Hematopoietic multipotent progenitor cell (in vitro differentiated cells): Measurements from ENCODE around the gene SLC1A2. TPM values are rescaled to one million over a fixed set of nuclear protein-coding genes. Genes with fewer than 3 reads are reported as not detected.

Experiments
- DNase-seq, 3 donors: peaks; one replicate each; pipeline ENCODE4 v3.0.0-alpha.2; 2011 to 2015; ENCODE audit warnings: low read depth in 2 of 3, low spot score in 2 of 3
- total RNA-seq: library from RNA; depleted of rRNA; stranded (reverse); fragments of >200 nt; gene quantifications from one replicate; pipeline ENCODE4 v1.2.3, GENCODE V29; 2012

Gene SLC1A2
- total RNA-seq, 1 donor, result under 0.01 TPM

DNA sequence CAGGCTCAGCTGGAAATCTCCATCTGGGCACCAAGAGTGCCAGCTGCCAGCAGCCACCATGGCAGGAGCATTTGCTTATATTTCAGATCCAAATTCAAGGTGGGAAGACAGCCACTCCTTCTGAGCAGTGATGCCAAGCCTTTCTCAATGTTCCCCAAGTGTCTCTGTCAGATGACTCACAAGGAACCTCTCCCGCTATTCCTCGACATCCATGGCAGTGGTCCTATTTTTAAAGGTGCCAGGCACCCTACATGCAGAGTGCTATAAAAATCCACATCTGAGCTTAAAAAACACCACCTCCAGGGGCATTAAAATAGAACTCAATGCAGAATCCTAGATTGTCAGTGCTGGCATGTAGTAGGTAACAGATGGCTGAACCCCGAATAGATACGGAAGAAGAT is 112.1 kb downstream of the SLC1A2 start:
- no peak for DNase-seq

DNA sequence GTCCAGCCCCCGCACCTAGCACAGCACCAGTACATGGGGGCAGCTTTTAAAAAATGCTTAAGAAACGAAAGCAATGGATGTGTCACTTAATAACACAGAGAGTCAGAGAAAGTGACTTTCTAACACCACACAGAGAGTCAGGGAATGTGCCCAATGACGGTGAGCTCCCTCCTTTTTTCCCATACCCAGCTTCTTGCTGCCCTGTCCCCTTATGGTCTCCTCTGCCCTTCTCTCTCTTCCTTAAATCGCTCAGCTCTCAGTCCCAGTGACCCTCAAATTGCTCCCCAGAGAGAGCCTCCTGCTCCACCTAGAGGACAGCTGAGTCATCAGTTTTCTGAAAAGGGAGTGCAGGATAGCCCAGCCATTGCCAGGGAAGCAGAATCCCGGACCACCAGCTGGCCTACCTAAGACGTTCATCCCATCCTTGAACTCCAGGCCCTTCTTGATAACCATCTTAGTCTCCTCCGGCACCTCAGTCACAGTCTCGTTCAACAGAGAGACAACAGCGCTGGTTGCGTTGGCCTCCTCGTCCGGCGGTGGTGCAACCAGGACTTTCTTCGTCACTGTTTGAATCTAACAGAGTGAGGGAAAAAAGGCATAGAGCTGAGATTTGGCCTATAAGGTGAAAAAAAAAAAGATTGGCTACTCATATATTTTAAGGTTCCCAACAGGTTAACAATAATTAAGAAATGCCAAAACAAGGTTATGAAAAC is 113.5 kb downstream of the SLC1A2 start:
- DNase-seq, result peak in 2 of 3 donors; percentile 61 to 73

DNA sequence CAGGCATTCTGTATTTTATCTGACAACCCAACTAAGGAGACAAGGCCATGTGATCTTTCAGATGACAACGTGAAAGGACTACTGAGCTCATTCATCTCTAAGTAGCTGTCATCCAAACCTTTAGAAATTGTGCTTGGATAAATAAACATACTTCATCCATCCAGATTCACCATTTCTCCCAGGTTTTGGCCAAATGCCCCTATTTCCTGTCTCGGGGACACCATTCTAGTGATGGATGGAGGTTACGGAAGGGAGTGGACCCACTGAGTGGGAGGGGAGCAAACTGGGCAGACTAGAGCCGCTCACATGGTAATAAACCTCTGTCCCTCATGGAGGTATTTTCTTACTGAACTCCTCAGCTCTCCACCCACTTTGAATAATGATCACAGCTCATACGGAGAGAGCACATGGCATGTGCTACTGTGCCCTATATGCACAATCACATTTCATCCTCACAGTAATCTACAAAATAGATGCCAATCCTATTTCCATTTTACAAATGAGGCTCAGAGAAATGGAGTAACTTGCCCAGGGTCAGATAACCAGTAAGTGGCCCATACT is 114.4 kb downstream of the SLC1A2 start:
- DNase-seq, result no peak

DNA sequence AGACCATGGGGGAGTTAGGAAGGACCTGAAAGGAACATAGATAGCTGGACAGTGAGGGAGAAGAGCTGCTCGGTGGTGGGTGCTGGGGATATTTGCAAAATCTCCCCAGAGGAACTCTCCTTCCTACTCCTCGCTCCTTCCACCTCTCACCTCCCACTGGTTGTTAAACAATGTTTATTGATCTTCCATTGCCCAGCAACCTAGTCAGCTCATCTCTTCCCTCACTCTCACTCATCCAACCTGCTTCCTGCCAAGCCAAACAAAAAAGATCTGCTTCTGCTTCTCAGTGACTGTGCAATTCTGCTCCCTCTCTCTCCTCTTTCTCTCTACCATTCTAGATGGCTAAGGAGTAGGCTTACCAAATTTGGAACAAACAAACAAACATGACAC is 115.0 kb downstream of the SLC1A2 start:
- DNase-seq, result peak in 2 of 3 donors; percentile 41 to 84

DNA sequence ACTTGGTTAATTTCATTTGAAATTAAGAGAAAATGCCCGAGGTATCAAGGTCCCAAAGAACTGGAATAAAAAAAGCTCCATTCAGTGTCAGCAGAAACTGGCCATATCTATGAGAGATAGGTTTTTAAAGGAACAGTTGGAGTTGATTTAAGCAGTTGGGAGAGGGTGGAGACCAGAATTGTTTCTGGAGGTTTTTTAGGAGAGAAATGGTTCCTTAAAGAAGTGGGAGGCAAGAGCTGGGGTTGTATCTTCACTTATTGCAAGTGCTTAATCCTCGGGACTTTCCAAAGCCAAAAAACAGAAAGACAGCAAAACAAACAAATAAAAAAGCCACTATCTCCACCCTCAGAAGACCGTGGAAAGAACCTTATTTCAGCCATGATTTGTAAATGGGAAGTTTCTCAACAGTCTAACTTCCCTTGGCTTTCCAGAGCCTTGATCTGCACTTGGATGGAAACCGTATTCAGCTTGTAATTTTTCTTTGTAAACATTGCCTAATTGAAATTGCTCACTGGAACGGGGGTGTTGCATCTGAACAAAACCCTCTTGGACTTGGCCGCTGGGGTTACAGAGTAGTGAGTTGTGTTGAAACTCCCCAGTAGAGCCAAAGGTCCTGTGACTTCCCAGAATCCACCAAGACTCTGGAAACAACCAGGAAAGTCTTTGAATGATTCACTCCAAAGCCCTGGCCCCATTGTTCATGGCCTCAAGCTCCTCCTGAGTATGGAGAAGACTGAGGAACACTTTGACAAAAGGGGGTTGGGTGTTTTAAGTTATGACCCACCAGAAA is 115.6 kb downstream of the SLC1A2 start:
- DNase-seq, result no peak

DNA sequence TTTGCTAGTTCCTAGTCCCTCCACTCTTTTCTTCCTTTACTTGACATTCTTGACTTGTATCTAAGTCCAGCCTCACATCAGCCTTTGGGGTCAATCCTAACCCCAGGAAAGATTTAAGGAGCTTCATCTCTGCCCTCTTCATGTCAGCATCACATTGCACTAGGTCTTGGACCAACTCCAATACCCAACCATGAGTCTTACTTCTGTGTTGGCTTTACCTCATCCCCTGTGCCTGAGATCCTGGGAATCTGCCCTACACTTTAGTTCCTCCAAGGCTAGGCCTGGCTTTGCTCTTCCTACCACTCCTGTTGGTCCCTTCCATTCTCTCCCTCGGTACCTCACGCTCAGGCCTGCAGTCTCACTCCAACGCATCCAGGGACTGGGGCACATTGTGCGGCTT is 117.0 kb downstream of the SLC1A2 start:
- no peak for DNase-seq

DNA sequence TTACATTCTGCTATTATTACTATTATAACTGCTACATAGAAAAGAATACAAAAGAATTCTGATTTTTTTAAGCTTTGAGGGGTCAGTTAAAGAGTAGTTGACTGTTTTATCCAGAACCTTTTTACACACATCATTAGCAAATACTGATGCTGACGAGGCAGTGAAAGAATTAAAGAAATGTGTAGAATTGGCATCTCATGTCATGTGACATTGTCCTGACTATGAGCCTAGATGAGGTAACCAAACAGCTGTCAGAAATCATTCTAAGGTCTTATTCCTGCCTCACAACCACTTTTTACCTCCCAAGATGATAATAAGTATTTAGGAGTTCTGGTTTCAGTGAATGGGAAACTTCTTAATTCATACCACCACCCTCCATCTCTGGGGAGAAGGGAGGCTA is 121.0 kb downstream of the SLC1A2 start:
- no peak for DNase-seq

DNA sequence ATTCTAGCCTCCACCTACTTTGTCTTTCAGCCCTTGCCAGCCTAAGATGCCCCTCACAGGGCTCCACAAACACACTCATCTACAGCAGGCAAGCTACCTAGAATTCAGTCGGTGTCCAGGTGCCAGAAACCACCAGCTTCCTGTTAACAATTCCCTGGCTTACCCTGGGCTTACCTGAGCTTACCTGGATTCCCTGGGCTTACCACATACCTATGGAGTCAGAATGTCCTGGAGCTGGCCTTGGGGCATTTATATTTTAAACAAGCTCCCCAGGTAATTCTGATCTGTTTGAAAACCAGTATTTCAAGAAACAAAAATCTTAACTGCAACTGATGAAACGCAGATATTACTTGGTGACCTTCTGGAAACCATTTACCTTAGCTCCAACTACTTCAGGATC is 123.6 kb downstream of the SLC1A2 start:
- DNase-seq, result no peak

DNA sequence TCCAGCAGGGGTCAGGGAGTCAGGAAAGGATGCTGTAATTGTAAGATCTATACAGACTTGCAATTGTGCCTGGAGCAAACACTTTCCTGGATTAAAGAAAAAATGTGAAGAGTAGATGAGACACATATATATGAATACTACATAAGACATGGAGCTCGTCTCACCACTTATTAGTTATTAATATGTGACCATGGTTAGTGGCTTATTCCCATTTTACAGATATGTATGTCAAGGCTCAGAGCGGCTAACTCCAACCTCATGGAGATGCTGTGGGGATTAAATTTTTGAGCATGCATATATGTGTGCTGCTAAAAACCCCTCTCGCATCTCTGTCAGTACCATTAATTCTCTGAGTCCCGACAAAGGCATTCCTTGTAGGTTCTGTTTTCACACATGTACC is 125.7 kb downstream of the SLC1A2 start:
- DNase-seq, result no peak

DNA sequence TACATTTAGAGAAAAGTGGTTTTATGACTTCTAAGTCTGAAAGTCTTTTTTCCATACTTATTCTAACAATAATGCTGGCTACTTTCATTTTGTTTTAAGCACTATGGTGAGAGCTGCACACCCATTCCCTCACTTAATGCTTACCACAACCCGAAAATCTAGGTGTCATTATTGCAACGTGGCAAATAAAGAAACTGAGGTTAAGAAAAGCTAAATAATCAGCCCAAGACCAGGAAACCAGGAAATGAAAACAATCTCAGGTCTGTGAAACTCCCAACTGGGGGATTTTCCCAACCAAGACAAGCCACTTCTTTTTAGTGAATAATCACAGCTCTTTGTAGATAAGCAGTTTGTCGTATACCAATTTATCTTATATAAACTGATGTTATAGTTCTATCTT is 126.3 kb downstream of the SLC1A2 start:
- no peak for DNase-seq

DNA sequence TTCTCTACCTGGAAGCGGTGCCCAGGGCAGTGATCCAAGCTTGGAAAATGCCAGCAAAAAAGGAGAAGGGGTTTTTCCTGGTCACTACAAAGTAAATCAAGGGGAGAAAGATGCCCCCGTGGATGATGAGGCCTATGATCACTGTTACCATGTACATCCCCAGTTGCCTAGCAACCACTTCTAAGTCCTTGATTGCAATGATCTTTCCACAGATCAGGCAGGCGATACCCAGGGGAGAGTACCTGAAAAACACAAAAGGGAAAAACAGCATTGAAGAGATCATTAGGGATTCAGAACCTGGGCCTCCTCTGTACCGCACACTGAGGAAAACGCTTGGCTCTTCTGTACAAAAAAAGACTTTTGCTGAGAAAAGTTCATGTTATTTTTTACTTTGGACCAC is 127.1 kb downstream of the SLC1A2 start:
- DNase-seq, result no peak

DNA sequence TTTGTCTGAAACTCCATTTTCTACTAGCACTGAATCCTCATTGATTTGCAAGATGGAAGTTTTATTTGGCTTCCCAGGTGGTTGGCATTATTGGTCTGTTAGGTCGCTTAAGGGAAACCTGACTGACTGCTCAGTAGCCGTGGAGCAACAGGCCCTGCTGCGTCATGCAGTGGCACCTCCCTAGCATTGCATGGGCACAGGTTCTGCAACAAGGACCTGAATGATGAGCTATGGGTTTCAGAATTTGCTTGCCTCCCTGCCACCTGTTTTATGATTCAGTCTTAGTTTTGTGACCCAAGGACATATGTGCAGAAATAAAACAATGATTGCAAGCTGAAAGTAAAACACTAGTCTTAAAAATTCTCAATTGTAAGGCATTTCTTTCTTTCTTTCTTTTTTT is 128.5 kb downstream of the SLC1A2 start:
- no peak for DNase-seq

DNA sequence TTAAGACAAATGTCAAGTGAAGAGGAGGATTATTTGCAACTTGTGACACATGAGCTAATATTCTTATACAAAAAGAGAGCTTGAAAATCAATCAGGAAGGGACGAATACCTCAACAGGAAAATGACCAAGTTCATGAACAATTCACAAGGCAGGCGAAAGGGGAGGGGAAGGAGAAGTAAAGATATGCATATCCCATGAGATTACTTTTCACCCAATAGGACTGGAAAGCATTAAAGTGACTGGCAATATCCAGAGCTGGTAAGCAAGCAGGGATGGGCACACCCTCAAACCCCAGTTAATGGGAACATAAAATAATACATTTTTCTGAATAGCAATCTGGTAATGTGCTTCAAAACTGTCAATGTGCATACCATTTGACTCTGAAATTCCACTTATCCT is 129.5 kb downstream of the SLC1A2 start:
- DNase-seq, result no peak

DNA sequence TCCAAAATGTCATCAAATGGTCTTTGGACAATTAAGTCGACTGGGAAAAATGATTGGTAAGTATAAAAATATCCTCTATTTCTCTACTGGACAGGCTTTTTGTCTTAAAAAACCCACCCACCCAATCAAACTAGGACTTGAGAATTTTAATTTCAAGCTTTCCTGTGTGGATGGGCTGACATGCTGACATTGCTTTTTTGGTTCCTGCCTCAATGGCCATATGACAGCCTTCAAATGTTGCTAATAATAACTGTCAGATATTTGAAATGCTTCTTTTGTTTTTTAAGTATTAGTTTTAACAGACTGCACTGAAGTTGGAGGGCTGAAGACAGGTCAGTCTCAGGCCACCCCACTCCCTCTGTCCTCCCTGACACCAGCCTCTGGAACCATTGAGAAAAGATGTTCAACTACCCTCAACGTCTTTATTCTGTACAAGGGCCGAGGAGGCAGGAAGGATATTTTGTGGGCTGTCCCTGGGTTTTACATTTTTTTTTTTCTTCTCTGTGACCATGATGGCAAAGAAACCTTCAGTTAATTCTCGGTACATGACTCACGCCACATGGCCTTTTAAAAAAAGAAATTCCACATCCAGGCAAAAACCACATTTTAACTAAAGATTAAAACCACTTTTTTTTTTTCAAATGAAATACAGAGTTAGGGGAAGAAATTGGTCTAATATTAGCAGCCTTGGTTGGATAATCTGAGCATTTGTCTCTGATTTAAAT is 130.4 kb downstream of the SLC1A2 start:
- peak in 2 of 3 donors; percentile 63 to 80 for DNase-seq

DNA sequence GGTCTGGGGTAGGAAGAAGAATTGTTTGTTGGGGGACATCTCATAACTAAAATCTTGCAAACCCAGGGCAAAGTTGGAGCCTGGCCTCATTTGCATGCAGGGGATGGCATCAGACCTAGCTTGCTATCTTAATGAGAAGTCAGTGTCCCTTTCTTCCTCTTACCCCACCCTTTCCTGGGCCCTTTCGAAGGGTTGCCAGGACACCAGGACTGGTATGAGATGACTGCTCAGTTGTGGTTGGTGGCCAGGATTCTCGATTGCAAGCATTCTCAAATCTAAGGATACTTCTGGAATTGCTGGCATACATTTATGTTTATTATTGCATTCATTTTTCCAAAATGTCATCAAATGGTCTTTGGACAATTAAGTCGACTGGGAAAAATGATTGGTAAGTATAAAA is 131.0 kb downstream of the SLC1A2 start:
- no peak for DNase-seq

DNA sequence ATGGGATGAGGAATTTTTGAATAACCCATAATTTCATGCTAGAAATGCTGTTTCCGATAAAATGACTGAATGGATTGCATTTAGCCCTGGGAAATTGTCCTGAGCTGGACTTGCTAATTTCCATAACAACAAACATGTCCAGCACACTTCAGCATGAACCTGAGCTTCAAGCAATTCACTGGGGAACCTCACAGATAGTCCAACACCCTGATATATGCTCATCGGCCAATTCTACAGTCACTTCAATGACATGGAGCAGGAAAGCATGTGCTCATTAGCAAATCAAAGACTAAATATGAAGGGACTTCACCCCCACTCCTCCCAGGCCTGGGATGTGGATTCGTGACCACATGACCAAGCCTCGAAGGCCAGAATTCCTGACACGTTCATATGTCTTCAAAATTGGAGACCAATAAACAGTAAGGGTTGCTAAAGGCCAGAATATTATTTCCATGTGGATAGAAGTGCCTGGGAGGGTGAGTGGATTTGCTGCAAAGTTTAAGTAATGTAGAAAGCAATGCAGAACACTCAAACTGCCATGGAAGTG is 131.9 kb downstream of the SLC1A2 start:
- no peak for DNase-seq

DNA sequence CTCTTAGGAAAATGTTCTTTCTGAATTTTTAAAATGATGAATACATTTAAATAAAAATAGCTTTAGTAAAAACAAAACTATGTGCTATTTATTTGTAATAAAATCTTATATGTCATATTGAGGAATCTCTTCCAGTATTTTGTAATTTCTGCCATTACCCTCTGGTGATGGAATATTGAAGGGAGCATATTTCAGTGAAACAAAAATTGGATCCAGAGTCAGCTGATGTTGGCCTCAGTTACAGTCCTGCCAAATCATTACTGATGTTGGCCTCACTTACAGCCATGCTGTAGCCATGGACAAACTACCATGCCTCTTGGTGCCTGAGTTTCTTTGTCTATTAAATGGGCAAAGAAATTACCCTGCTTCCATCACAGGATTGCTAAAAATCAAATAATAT is 133.2 kb downstream of the SLC1A2 start:
- no peak for DNase-seq

DNA sequence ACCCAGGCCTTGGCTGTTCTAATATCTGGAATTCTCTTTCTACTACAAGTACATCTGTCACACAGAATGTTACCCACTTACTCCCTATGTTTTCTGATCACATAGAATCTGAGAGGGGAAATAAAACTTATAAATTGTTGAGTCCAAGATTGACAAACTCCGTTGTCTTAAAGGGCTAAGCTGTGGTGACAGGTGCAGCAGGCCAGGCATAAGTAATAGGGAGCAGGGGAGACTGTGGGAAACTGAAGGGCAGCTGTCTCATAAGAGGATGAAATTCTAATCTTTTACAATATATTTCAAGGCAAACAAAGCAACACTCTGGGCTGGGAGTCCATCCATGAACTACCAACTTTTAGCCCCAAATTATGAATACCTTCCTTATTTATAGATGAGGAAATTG is 133.9 kb downstream of the SLC1A2 start:
- no peak for DNase-seq

DNA sequence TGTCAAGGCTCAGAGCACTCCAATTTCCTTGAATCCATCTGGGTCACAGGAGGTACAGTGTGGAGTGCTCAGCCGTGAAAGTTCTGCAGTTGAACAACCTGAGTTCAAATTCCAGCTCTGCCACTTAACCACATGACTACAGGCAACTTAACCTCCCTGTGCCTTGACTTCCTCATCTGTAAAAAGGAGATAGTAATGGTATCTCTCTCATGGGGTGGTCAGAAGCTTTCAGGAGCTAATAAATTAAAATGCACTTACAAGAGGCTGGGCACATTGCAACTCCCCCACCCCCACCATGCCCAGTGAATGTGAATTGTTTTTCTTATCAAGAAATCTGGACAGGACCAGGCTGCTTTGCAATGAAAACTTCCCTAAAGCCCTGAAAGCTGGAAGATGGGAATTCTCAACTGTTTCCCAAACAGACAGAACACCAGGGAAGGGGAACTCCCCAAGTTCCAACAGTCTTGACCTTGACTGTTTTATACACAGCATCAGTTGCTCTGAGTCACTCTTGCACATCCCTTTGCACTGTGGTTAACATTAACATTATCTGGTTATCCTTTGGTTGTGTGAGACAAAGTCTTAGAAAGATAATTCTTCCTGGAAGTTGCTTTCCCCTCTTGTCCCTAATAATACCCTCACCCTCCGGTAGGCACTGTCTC is 137.0 kb downstream of the SLC1A2 start:
- no peak for DNase-seq

DNA sequence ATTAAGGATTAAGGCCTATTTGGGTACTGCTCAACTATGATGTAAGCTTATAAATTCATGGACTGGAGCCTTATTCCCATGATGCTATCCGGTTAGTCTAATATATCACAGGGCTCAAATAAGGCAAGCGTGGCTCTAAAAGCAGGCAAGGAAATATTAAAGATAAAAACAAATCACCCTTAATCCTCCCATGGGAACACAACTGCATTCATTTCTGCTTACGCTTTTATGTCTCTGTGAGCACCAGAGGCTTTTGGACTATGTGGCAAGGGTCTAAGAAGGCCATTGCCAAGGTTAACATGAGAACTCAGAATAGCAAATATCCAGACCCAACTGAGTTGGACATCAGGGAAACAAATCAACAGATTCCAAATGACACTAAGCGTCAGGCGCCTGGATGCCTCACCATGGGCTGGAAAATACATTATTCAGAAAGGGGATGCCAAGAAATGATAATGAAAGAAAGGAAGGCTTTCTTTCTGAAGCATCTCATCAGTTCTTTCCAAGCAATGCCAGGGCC is 138.1 kb downstream of the SLC1A2 start:
- no peak for DNase-seq
